ENCODE results near the gene ADAMTSL5. TPM values are rescaled to one million over a fixed set of nuclear protein-coding genes. Genes with fewer than 3 reads are reported as not detected.
"Not testable (repeated sequence)": the region's sequence is repeated elsewhere in the genome, so short reads cannot be mapped to it uniquely, and the experiment has no call there.

Gene ADAMTSL5
- total RNA-seq, 1 donor from 2014 or later, result 16.9 TPM

- Mint-ChIP-seq H3K4me1 (ENCODE audit: low read depth) (peaks cover 5% of the 10 kb centered on the region), H3K9me3 (ENCODE audit: low read depth) (no peaks in the 10 kb centered on the region), H3K27ac (ENCODE audit: unreplicated experiment) (no peak overlapping the region), H3K27me3 (ENCODE audit: low read depth) (peaks cover 25% of the 10 kb centered on the region), H3K4me3 (ENCODE audit: unreplicated experiment) (no peak overlapping the region), H3K36me3 (ENCODE audit: low read depth) (no peaks in the 10 kb centered on the region)
- DNase-seq (ENCODE audit: low spot score), result no peak
- TF ChIP-seq, protein P1, sequence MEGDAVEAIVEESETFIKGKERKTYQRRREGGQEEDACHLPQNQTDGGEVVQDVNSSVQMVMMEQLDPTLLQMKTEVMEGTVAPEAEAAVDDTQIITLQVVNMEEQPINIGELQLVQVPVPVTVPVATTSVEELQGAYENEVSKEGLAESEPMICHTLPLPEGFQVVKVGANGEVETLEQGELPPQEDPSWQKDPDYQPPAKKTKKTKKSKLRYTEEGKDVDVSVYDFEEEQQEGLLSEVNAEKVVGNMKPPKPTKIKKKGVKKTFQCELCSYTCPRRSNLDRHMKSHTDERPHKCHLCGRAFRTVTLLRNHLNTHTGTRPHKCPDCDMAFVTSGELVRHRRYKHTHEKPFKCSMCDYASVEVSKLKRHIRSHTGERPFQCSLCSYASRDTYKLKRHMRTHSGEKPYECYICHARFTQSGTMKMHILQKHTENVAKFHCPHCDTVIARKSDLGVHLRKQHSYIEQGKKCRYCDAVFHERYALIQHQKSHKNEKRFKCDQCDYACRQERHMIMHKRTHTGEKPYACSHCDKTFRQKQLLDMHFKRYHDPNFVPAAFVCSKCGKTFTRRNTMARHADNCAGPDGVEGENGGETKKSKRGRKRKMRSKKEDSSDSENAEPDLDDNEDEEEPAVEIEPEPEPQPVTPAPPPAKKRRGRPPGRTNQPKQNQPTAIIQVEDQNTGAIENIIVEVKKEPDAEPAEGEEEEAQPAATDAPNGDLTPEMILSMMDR (IDR thresholded peaks at IDR 0.05), result no peak
These were observed 8.8 kb upstream of the ADAMTSL5 start for GRCh38 chr19:1521636-1522035.

GRCh38 chr19:1520203-1520780, 7.5 kb upstream of the ADAMTSL5 start:
- Mint-ChIP-seq H3K36me3 (ENCODE audit: low read depth) (no peaks in the 10 kb centered on the region), H3K27ac (ENCODE audit: unreplicated experiment) (no peak overlapping the region)
- TF ChIP-seq, protein P1 (IDR thresholded peaks at IDR 0.05), result no peak

DNA sequence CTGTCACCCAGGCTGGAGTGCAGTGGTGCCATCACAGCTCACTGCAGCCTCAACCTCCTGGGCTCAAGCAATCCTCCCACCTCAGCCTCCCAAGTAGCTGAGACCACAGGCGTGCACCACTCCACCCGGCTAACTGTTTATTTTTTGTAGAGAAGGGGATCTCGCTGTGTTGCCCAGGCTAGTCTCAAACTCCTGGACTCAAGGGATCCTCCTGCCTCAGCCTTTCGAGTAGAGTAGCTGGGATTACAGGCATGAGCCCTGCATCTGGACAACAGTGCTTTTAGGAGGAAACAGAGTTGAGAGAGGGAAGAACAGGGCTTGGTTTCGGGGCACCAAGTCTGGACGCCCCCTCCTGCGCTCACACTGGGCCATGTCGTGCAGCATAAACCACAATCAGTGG, 7.0 kb upstream of the ADAMTSL5 start:
- not testable (repeated sequence) for H3K27ac Mint-ChIP-seq (ENCODE audit: unreplicated experiment); H3K4me1 Mint-ChIP-seq (ENCODE audit: low read depth); DNase-seq (ENCODE audit: low spot score)

More at GRCh38 chr19:1520203-1520780, 7.5 kb upstream of the ADAMTSL5 start:
- no peak overlapping the region for H3K4me3 Mint-ChIP-seq (ENCODE audit: unreplicated experiment)
- no peaks in the 10 kb centered on the region for H3K9me3 Mint-ChIP-seq (ENCODE audit: low read depth)
- DNase-seq (ENCODE audit: low spot score), result no peak
- H3K27me3 Mint-ChIP-seq (ENCODE audit: low read depth), result peaks cover 20% of the 10 kb centered on the region
- H3K4me1 Mint-ChIP-seq (ENCODE audit: low read depth), result peaks cover 5% of the 10 kb centered on the region

DNA sequence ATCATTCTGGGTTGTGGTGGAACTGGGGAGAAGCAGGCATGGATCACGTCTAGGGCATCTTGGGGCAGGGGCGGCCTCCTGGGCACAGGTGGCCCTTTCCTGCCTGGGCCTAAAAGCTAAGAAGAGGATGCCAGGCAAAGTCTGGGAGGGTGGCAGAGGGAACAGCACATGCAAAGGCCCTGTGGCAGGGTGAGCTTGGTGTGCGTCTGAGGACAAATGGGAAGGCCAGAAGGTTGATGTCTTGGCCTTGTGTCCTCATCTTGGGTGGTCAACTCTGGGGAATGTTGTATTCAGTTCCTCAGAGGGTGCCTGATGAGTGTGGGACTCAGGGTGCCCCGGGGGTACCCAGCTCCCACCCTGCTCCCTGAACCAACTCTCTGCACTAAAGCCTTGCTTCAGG, 5.7 kb upstream of the ADAMTSL5 start:
- Mint-ChIP-seq H3K4me3 (ENCODE audit: unreplicated experiment) (no peak overlapping the region), H3K9me3 (ENCODE audit: low read depth) (no peaks in the 10 kb centered on the region), H3K27me3 (ENCODE audit: low read depth) (peaks cover 10% of the 10 kb centered on the region), H3K27ac (ENCODE audit: unreplicated experiment) (no peak overlapping the region), H3K36me3 (ENCODE audit: low read depth) (no peaks in the 10 kb centered on the region), H3K4me1 (ENCODE audit: low read depth) (no peaks in the 10 kb centered on the region)
- DNase-seq (ENCODE audit: low spot score), result no peak
- TF ChIP-seq, protein P1 (IDR thresholded peaks at IDR 0.05), result no peak

More for the DNA sequence above, 7.0 kb upstream of the ADAMTSL5 start:
- not testable (repeated sequence) for H3K36me3 Mint-ChIP-seq (ENCODE audit: low read depth); H3K9me3 Mint-ChIP-seq (ENCODE audit: low read depth); H3K4me3 Mint-ChIP-seq (ENCODE audit: unreplicated experiment)
- peaks cover 16% of the 10 kb centered on the region for H3K27me3 Mint-ChIP-seq (ENCODE audit: low read depth)

GRCh38 chr19:1516395-1516753, 3.6 kb upstream of the ADAMTSL5 start:
- Mint-ChIP-seq H3K27me3 (ENCODE audit: low read depth) (peaks cover 4% of the 10 kb centered on the region), H3K36me3 (ENCODE audit: low read depth) (no peaks in the 10 kb centered on the region), H3K27ac (ENCODE audit: unreplicated experiment) (no peak overlapping the region), H3K4me3 (ENCODE audit: unreplicated experiment) (no peak overlapping the region), H3K9me3 (ENCODE audit: low read depth) (no peaks in the 10 kb centered on the region), H3K4me1 (ENCODE audit: low read depth) (peaks cover 7% of the 10 kb centered on the region)
- TF ChIP-seq, protein P1 (IDR thresholded peaks at IDR 0.05), result no peak
- no peak for DNase-seq (ENCODE audit: low spot score)

Data from chondrocyte (in vitro differentiated cells).